WTC11 (cell line): ENCODE results near the gene POU6F1. TPM values are rescaled to one million over a fixed set of nuclear protein-coding genes. Genes with fewer than 3 reads are reported as not detected.

Experiments
- ATAC-seq: fragments of 200-7000 bp; cut with Tn5 transposase; 2 replicates; pipeline ENCODE4 v1.10.0; 2021; ENCODE audit warnings: mild to moderate bottlenecking, moderate library complexity
- CTCF ChIA-PET: fragments of 300-600 bp; sonication (Branson Sonifier 250); formaldehyde crosslinking; loops from one replicate; lab custom pipeline; 2021; ENCODE audit warnings: antibody characterized with exemption; lab: Charles Lee
- POLR2A ChIA-PET: fragments of 350-600 bp; sonication (Branson Sonifier 250); formaldehyde crosslinking; loops from one replicate; lab custom pipeline; 2021; ENCODE audit warnings: antibody characterized with exemption; lab: Charles Lee
- DNase-seq: peaks from one replicate; pipeline ENCODE4 v3.0.0; 2021; ENCODE audit warnings: low spot score
- H3K27ac Mint-ChIP-seq: 2 replicates; pipeline ENCODE4 v1.8.0; 2021; ENCODE audit warnings: mixed read lengths
- H3K27me3 Mint-ChIP-seq: 2 replicates; pipeline ENCODE4 v1.8.0; 2021; ENCODE audit warnings: low read depth, mild to moderate bottlenecking, moderate library complexity, mixed read lengths
- H3K36me3 Mint-ChIP-seq: 2 replicates; pipeline ENCODE4 v1.8.0; 2021; ENCODE audit warnings: mixed read lengths
- H3K4me1 Mint-ChIP-seq: 2 replicates; pipeline ENCODE4 v1.8.0; 2022; ENCODE audit warnings: mixed read lengths
- H3K4me3 Mint-ChIP-seq: 2 replicates; pipeline ENCODE4 v1.8.0; 2021; ENCODE audit warnings: mild to moderate bottlenecking, moderate library complexity, mixed read lengths
- H3K9me3 Mint-ChIP-seq: 2 replicates; pipeline ENCODE4 v1.8.0; 2021; ENCODE audit warnings: mixed read lengths
- AR ChIP-seq: fragments of 250-450 bp; sonication (Bioruptor Pico); IDR thresholded peaks from 2 replicates; pipeline ENCODE4 v1.9.0; 2021; ENCODE audit warnings: mild to moderate bottlenecking
- ATF6 ChIP-seq: sonication (generic); formaldehyde crosslinking; IDR thresholded peaks from 2 replicates; pipeline ENCODE4 v1.8.1; 2023; ENCODE audit warnings: mild to moderate bottlenecking, missing genetic modification reagents
- CTCF ChIP-seq: fragments of 200-600 bp; IDR thresholded peaks from 2 replicates; pipeline ENCODE4 v1.8.0; 2022; ENCODE audit warnings: antibody characterized with exemption
- ETV6 ChIP-seq: sonication (generic); formaldehyde crosslinking; IDR thresholded peaks from 2 replicates; pipeline ENCODE4 v1.8.1; 2022; ENCODE audit warnings: mild to moderate bottlenecking, missing genetic modification reagents
- NFATC4 ChIP-seq: fragments of 250-450 bp; sonication (Bioruptor Pico); IDR thresholded peaks from 2 replicates; pipeline ENCODE4 v1.9.0; 2021; ENCODE audit warnings: mild to moderate bottlenecking
- OVOL2 ChIP-seq: fragments of 250-450 bp; sonication (Bioruptor Pico); IDR thresholded peaks from 2 replicates; pipeline ENCODE4 v1.9.0; 2021; ENCODE audit warnings: mild to moderate bottlenecking, borderline replicate concordance
- ZBTB21 ChIP-seq: sonication (generic); formaldehyde crosslinking; IDR thresholded peaks from 2 replicates; pipeline ENCODE4 v1.8.1; 2023; ENCODE audit warnings: mild to moderate bottlenecking, missing genetic modification reagents, borderline replicate concordance
- ZNF423 ChIP-seq: fragments of 250-450 bp; sonication (Bioruptor Pico); IDR thresholded peaks from 2 replicates; pipeline ENCODE4 v2.1.2; 2022; ENCODE audit warnings: mild to moderate bottlenecking, moderate library complexity
- ZSCAN18 ChIP-seq: fragments of 250-450 bp; sonication (Bioruptor Pico); IDR thresholded peaks from 2 replicates; pipeline ENCODE4 v2.1.2; 2022; ENCODE audit warnings: mild to moderate bottlenecking, moderate library complexity
- total RNA-seq: library from RNA; stranded (reverse); gene quantifications from 3 replicates; pipeline ENCODE4 v1.2.3, GENCODE V29; 2021

The POU6F1 gene
- total RNA-seq, 1 experiment from 2014 or later: 10.2 TPM

GRCh38 chr12:51162217-51162616, 55.6 kb downstream of the POU6F1 start (continued):
- TF ChIP-seq ETV6 (no peak), ZBTB21 (CRISPR knock-in tag) (no peak), ZSCAN18 (CRISPR knock-in tag) (no peak), ZNF423 (CRISPR knock-in tag) (no peak), AR (CRISPR knock-in tag) (no peak), NFATC4 (no peak)

- ChIA-PET CTCF (no interaction called here), POLR2A (no interaction called here)
- Mint-ChIP-seq H3K4me1 (peaks cover 11% of the 10 kb centered on the region), H3K4me3 (no peak overlapping the region), H3K36me3 (0 out of 2 replicates have a peak, but pooled peaks cover 5% of the 10 kb centered on the region), H3K9me3 (no peaks in the 10 kb centered on the region), H3K27ac (peak overlapping the region; percentile 43; the same call in 1 of the 2 replicates), H3K27me3 (no peaks in the 10 kb centered on the region)
- DNase-seq (no peak), ATAC-seq (no peak)
- TF ChIP-seq ZSCAN18 (CRISPR knock-in tag) (no peak), CTCF (no peak), OVOL2 (CRISPR knock-in tag) (no peak), ATF6 (no peak), AR (CRISPR knock-in tag) (no peak)
These were observed 56.9 kb downstream of the POU6F1 start for GRCh38 chr12:51160814-51161459.
